ENCODE measurements around the gene GTF2F1. TPM values are rescaled to one million over a fixed set of nuclear protein-coding genes. Genes with fewer than 3 reads are reported as not detected.
A peak's percentile ranks its signal among the peaks of the same experiment; 100 is the strongest.

GTF2F1 gene
- total RNA-seq, 4 donors from 2014 or later, result 42.2 to 166 (median 56.1) TPM

DNA sequence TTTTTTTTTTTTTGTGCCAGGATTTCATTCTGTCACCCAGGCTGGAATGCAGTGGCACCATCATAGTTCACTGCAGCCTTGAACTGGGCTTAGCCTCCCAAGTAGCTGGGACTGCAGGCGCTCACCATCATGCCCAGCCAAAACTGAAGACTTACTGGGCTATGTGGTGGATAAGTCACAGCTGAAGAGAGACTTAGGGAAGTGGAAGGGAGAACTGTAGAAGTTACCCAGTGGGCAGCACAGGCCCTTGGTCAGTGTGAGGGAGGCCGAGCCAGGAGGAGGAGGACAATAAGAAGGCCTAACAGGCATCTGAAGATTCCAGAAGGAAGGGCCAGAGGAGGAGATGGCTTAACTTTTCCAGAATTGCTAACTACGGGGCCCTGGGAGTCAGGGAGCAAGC lies 13.2 kb downstream of the GTF2F1 start:
- Histone ChIP-seq H3K4me1 (no peaks in the 10 kb centered on the region), H3K9me3 (no peaks in the 10 kb centered on the region), H3K36me3 (peaks cover 0 to 37% (median 18%) of the 10 kb centered on the region in 4 donors), H3K27ac (no peak overlapping the region), H3K27me3 (no peaks in the 10 kb centered on the region), H3K4me3 (no peak overlapping the region)
- in situ Hi-C loops (cut with MboI; ENCODE audit: low pct_ligation_motif_present in 1 of 4, low pct_unique_long_range_greater_than_20kb in 1 of 4, low sequenced_read_pairs in 3 of 4), result no loop called here
- intact Hi-C loops (cut with DNase I; ENCODE audit: low total_unique reads), result no loop called here
- TF ChIP-seq POLR2AphosphoS5 (IDR thresholded peaks at IDR 0.05) (no peak), POLR2A (IDR thresholded peaks at IDR 0.05) (no peak), EP300 (IDR thresholded peaks at IDR 0.05; ENCODE audit: low read depth) (no peak)
- TF ChIP-seq, protein P1, sequence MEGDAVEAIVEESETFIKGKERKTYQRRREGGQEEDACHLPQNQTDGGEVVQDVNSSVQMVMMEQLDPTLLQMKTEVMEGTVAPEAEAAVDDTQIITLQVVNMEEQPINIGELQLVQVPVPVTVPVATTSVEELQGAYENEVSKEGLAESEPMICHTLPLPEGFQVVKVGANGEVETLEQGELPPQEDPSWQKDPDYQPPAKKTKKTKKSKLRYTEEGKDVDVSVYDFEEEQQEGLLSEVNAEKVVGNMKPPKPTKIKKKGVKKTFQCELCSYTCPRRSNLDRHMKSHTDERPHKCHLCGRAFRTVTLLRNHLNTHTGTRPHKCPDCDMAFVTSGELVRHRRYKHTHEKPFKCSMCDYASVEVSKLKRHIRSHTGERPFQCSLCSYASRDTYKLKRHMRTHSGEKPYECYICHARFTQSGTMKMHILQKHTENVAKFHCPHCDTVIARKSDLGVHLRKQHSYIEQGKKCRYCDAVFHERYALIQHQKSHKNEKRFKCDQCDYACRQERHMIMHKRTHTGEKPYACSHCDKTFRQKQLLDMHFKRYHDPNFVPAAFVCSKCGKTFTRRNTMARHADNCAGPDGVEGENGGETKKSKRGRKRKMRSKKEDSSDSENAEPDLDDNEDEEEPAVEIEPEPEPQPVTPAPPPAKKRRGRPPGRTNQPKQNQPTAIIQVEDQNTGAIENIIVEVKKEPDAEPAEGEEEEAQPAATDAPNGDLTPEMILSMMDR (IDR thresholded peaks at IDR 0.05), result no peak
- no peak for DNase-seq
- 100% methylated on average over 3 of the region's 3 CpGs; no CpG with 5 or more reads in 1 of the 2 donors for WGBS, 2 donors (ENCODE audit: low coverage in 1 of 2)

DNA sequence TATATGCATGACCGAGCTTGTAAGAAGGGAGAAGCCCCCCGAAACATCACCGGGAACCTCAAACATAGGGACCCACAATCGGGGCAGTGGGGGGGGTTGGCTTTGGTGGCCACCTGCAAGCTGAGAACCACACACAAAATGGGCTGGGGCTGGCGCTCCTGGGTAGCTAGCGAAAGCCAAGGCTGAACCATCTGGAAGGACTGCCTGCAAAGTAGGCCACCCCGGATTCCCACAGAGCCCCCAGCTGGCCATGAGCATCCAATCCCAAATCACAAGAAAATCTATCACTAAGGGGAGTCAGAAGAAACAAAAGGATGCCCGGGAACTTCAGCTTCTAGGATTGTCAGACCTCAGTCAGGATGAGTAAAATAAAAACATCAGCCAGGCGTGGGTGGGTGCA lies 14.5 kb downstream of the GTF2F1 start:
- peaks cover 0 to 37% (median 18%) of the 10 kb centered on the region in 4 donors for H3K36me3 ChIP-seq
- H3K4me1 ChIP-seq, result peaks cover 5 to 9% (median 7%) of the 10 kb centered on the region in 4 donors
- intact Hi-C loops (cut with DNase I; ENCODE audit: low total_unique reads) (no loop called here), in situ Hi-C loops (cut with MboI; ENCODE audit: low pct_ligation_motif_present in 1 of 4, low pct_unique_long_range_greater_than_20kb in 1 of 4, low sequenced_read_pairs in 3 of 4) (no loop called here)
- no peaks in the 10 kb centered on the region for H3K9me3 ChIP-seq
- 78% methylated on average over 9 of the region's 9 CpGs; no CpG with 5 or more reads in 1 of the 2 donors for WGBS, 2 donors (ENCODE audit: low coverage in 1 of 2)
- no peak overlapping the region for H3K27ac ChIP-seq
- H3K4me3 ChIP-seq, result no peak overlapping the region
- no peak for DNase-seq
- TF ChIP-seq, protein P1 (IDR thresholded peaks at IDR 0.05), result no peak
- TF ChIP-seq POLR2AphosphoS5 (IDR thresholded peaks at IDR 0.05) (no peak), POLR2A (IDR thresholded peaks at IDR 0.05) (no peak), EP300 (IDR thresholded peaks at IDR 0.05; ENCODE audit: low read depth) (no peak)
- H3K27me3 ChIP-seq, result no peaks in the 10 kb centered on the region

DNA sequence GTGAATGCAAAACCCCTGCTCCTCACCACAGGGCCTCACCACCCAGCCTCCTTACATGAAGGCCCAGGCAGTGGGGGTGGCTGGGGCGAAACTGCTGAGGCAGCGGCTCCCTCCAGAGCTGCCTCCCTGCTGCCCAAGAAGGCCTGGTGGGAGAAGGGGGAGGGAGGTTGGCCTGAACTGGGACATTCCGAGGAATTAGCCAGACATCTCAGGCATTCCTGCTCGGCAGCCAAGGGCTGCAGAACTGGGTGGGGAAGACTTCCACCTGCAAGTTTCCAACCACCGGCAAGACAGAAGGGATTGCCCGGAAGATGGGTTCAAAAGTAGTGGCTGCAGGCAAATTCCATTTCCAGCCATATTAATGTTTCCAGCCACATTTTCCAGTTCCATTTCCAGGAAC lies 14.9 kb downstream of the GTF2F1 start:
- intact Hi-C loops (cut with DNase I; ENCODE audit: low total_unique reads) (no loop called here), in situ Hi-C loops (cut with MboI; ENCODE audit: low pct_ligation_motif_present in 1 of 4, low pct_unique_long_range_greater_than_20kb in 1 of 4, low sequenced_read_pairs in 3 of 4) (no loop called here)
- no peaks in the 10 kb centered on the region for H3K27me3 ChIP-seq
- no peak overlapping the region for H3K4me3 ChIP-seq
- no peak for DNase-seq
- no peak for TF ChIP-seq POLR2AphosphoS5 (IDR thresholded peaks at IDR 0.05)
- TF ChIP-seq EP300 (IDR thresholded peaks at IDR 0.05; ENCODE audit: low read depth), result no peak
- TF ChIP-seq, protein P1 (IDR thresholded peaks at IDR 0.05), result no peak
- no peak for TF ChIP-seq POLR2A (IDR thresholded peaks at IDR 0.05)
- no peaks in the 10 kb centered on the region for H3K9me3 ChIP-seq
- peaks cover 0 to 34% (median 16%) of the 10 kb centered on the region in 4 donors for H3K36me3 ChIP-seq
- peaks cover 5 to 10% (median 7%) of the 10 kb centered on the region in 4 donors for H3K4me1 ChIP-seq
- WGBS, 2 donors (ENCODE audit: low coverage in 1 of 2), result 54 to 74% methylated on average over 4 to 6 of the region's 6 CpGs
- H3K27ac ChIP-seq, result peak overlapping the region in 2 of 4 donors; percentile 12 to 33

DNA sequence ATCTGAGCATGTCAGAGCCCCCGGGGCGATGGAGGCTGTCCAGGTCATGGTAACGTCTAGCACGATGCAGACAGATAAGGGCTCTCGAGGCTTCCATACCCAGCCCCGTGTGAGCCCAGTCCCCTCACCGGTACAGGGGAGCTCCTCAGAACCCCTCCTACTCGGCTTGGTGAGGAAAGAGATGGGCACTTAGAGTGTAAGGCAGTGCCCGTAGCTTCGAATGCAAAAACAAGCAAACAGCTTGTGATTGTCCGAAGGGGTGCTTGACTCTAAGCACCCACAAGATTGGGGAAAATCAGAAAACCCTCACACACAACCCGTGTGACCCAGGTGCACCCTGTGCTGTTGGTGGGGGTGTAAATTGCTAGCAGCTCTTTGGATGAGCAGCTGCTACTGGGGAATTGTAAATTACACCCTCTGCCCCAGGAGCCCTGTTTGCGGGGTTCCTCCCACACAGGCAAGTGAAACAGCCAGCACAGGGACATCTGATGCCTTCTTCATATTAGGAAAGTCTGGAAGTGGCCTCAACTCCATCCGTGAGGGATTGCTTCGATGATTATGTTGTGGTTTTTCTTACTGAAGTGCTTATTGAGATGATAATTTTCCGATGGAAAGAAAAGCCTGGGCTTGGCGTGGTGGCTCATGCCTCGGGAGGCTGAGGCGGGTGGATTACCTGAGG lies 16.3 kb downstream of the GTF2F1 start:
- H3K27me3 ChIP-seq, result no peaks in the 10 kb centered on the region
- peaks cover 5 to 13% (median 9%) of the 10 kb centered on the region in 4 donors for H3K4me1 ChIP-seq
- in situ Hi-C loops (cut with MboI; ENCODE audit: low pct_ligation_motif_present in 1 of 4, low pct_unique_long_range_greater_than_20kb in 1 of 4, low sequenced_read_pairs in 3 of 4) (no loop called here), intact Hi-C loops (cut with DNase I; ENCODE audit: low total_unique reads) (no loop called here)
- TF ChIP-seq, protein P1 (IDR thresholded peaks at IDR 0.05), result no peak
- TF ChIP-seq POLR2A (IDR thresholded peaks at IDR 0.05) (no peak), POLR2AphosphoS5 (IDR thresholded peaks at IDR 0.05) (no peak), EP300 (IDR thresholded peaks at IDR 0.05; ENCODE audit: low read depth) (no peak)
- no peak for DNase-seq
- H3K4me3 ChIP-seq, result no peak overlapping the region
- H3K36me3 ChIP-seq, result peaks cover 0 to 22% (median 11%) of the 10 kb centered on the region in 4 donors
- no peak overlapping the region for H3K27ac ChIP-seq
- WGBS, 2 donors (ENCODE audit: low coverage in 1 of 2), result 74 to 87% methylated on average over 4 to 17 of the region's 19 CpGs
- H3K9me3 ChIP-seq, result no peaks in the 10 kb centered on the region

Measured in transverse colon (tissue), 4 donors.